Thyroid gland (tissue), 4 donors: Measurements from ENCODE around the gene STK11IP. TPM values are rescaled to one million over a fixed set of nuclear protein-coding genes. Genes with fewer than 3 reads are reported as not detected.

Source experiments
- DNase-seq, 2 donors: peaks; one replicate each; pipeline ENCODE4 v3.0.0-alpha.2; 2019
- H3K27ac ChIP-seq, 3 donors: fragments of 200-600 bp; sonication (generic); 1 replicate in 2 of 3; 2 replicates in 1 of 3; pipeline ENCODE4 v1.5.1; 2016 to 2019; ENCODE audit warnings: mild to moderate bottlenecking in 1 of 3, moderate library complexity in 1 of 3
- H3K27me3 ChIP-seq: fragments of 200-600 bp; sonication (generic); one replicate; pipeline ENCODE4 v1.5.1; 2019
- H3K36me3 ChIP-seq, 2 donors: fragments of 200-600 bp; sonication (generic); one replicate each; pipeline ENCODE4 v1.5.1; 2016 to 2019
- H3K4me1 ChIP-seq, 2 donors: fragments of 200-600 bp; sonication (generic); one replicate each; pipeline ENCODE4 v1.5.1; 2017 to 2019
- H3K4me3 ChIP-seq, 3 donors: fragments of 200-600 bp; sonication (generic); replicated peaks in 1 of 3; 1 replicate in 2 of 3; 2 replicates in 1 of 3; pipeline ENCODE4 v1.5.1; 2016; ENCODE audit warnings: mild to moderate bottlenecking in 1 of 3
- H3K9me3 ChIP-seq: fragments of 200-600 bp; sonication (generic); one replicate; pipeline ENCODE4 v1.5.1; 2017
- CTCF ChIP-seq, 6 experiments: fragments of 200-600 bp in 3 of 6; fragments of 450-650 bp in 3 of 6; sonication (generic) in 3 of 6; IDR thresholded peaks; one replicate each; pipeline ENCODE4 v1.5.1; 2016 to 2019; ENCODE audit warnings: antibody characterized with exemption in 6 of 6, mild to moderate bottlenecking in 2 of 6, inconsistent platforms in 1 of 6, moderate library complexity in 1 of 6
- POLR2A ChIP-seq, 2 donors: fragments of 450-650 bp; IDR thresholded peaks; one replicate each; pipeline ENCODE4 v1.6.1; 2017; ENCODE audit warnings: antibody characterized with exemption in 2 of 2, mild to moderate bottlenecking in 2 of 2, moderate library complexity in 1 of 2
- WGBS, 2 donors: methylation state at CpG; one replicate each; pipeline ENCODE4 v1.1.5; 2017; 5-methylcytosine and 5-hydroxymethylcytosine counted together
- intact Hi-C: fragments of 100-400 bp; cut with DNase I; formaldehyde crosslinking; loops from one replicate; pipeline ENCODE4 v1.15.1; 2023
- total RNA-seq, 4 donors: library from RNA; depleted of rRNA; stranded (reverse); fragments of >200 nt; gene quantifications; one replicate each; pipeline ENCODE4 v1.2.3, GENCODE V29; 2016

The STK11IP gene
- total RNA-seq, 4 donors from 2014 or later = 14.6 to 25.0 (median 19.7) TPM

- DNase-seq = no peak
- Histone ChIP-seq H3K9me3 (no peaks in the 10 kb centered on the region), H3K4me1 (peaks cover 5 to 9% of the 10 kb centered on the region in 2 donors), H3K4me3 (no peak overlapping the region), H3K36me3 (peaks cover 2 to 8% of the 10 kb centered on the region in 2 donors), H3K27ac (no peak overlapping the region), H3K27me3 (no peaks in the 10 kb centered on the region)
- TF ChIP-seq POLR2A (IDR thresholded peaks at IDR 0.05) (no peak), CTCF (IDR thresholded peaks at IDR 0.05) (no peak)
- intact Hi-C loops = no loop called here
- WGBS, 2 donors = 85 to 91% methylated on average over 21 of the region's 21 CpGs
Measured at GRCh38 chr2:219565130-219566080, 32.3 kb upstream of the STK11IP start.

- 90% methylated on average over 11 of the region's 11 CpGs for WGBS, 2 donors
- Histone ChIP-seq H3K4me1 (peaks cover 5 to 9% of the 10 kb centered on the region in 2 donors), H3K9me3 (no peaks in the 10 kb centered on the region), H3K4me3 (no peak overlapping the region), H3K27me3 (no peaks in the 10 kb centered on the region), H3K27ac (no peak overlapping the region), H3K36me3 (peaks cover 2 to 8% of the 10 kb centered on the region in 2 donors)
- intact Hi-C loops = no loop called here
- TF ChIP-seq POLR2A (IDR thresholded peaks at IDR 0.05) = no peak
- no peak for TF ChIP-seq CTCF (IDR thresholded peaks at IDR 0.05)
- DNase-seq = no peak
Measured at GRCh38 chr2:219566640-219567039, 31.0 kb upstream of the STK11IP start.

- Histone ChIP-seq H3K27me3 (no peaks in the 10 kb centered on the region), H3K4me1 (peaks cover 5 to 14% of the 10 kb centered on the region in 2 donors), H3K36me3 (peaks cover 2 to 8% of the 10 kb centered on the region in 2 donors), H3K4me3 (no peak overlapping the region), H3K9me3 (no peaks in the 10 kb centered on the region), H3K27ac (no peak overlapping the region)
- 94 to 98% methylated on average over 13 to 18 of the region's 18 CpGs for WGBS, 2 donors
- intact Hi-C loops = no loop called here
- no peak for DNase-seq
- TF ChIP-seq POLR2A (IDR thresholded peaks at IDR 0.05) (no peak), CTCF (IDR thresholded peaks at IDR 0.05) (no peak)
Measured at GRCh38 chr2:219567131-219567530, 30.5 kb upstream of the STK11IP start.

- DNase-seq = no peak
- intact Hi-C loops = no loop called here
- Histone ChIP-seq H3K9me3 (no peaks in the 10 kb centered on the region), H3K36me3 (peaks cover 2 to 7% of the 10 kb centered on the region in 2 donors), H3K27me3 (no peaks in the 10 kb centered on the region), H3K4me3 (no peak overlapping the region), H3K4me1 (peaks cover 5 to 15% of the 10 kb centered on the region in 2 donors), H3K27ac (no peak overlapping the region)
- TF ChIP-seq POLR2A (IDR thresholded peaks at IDR 0.05) = no peak
- TF ChIP-seq CTCF (IDR thresholded peaks at IDR 0.05) = no peak
- WGBS, 2 donors = 87% methylated on average over 26 to 35 of the region's 35 CpGs
Measured at GRCh38 chr2:219567791-219568361, 29.8 kb upstream of the STK11IP start.

- Histone ChIP-seq H3K27me3 (no peaks in the 10 kb centered on the region), H3K4me1 (peaks cover 9 to 20% of the 10 kb centered on the region in 2 donors), H3K9me3 (no peaks in the 10 kb centered on the region), H3K27ac (no peak overlapping the region), H3K36me3 (peaks cover 0 to 2% of the 10 kb centered on the region in 2 donors), H3K4me3 (no peak overlapping the region)
- 82 to 88% methylated on average over 6 of the region's 6 CpGs for WGBS, 2 donors
- TF ChIP-seq POLR2A (IDR thresholded peaks at IDR 0.05) = no peak
- TF ChIP-seq CTCF (IDR thresholded peaks at IDR 0.05) = no peak
- no peak for DNase-seq
- intact Hi-C loops = no loop called here
Measured at GRCh38 chr2:219569041-219569440, 28.6 kb upstream of the STK11IP start.
